Parathyroid adenoma (tissue), 2 donors: ENCODE data around the gene IQSEC2.

Source experiments
- H2AFZ ChIP-seq: fragments of 300-600 bp; sonication (generic); one replicate; pipeline ENCODE4 v1.7.0; 2017; ENCODE audit warnings: antibody characterized with exemption, mild to moderate bottlenecking
- H3K27ac ChIP-seq: fragments of 300-600 bp; sonication (generic); one replicate; pipeline ENCODE4 v1.7.0; 2017
- H3K27me3 ChIP-seq: fragments of 300-600 bp; sonication (generic); one replicate; pipeline ENCODE4 v1.7.0; 2017; ENCODE audit warnings: low read length; ENCODE audit not compliant: control insufficient read depth, insufficient read depth
- H3K36me3 ChIP-seq: fragments of 300-600 bp; sonication (generic); one replicate; pipeline ENCODE4 v1.7.0; 2017; ENCODE audit warnings: low read length; ENCODE audit not compliant: control insufficient read depth, insufficient read depth
- H3K4me1 ChIP-seq: fragments of 300-600 bp; sonication (generic); one replicate; pipeline ENCODE4 v1.7.0; 2017; ENCODE audit warnings: control low read depth
- H3K4me2 ChIP-seq: fragments of 300-600 bp; sonication (generic); one replicate; pipeline ENCODE4 v1.7.0; 2017; ENCODE audit warnings: low read length
- H3K4me3 ChIP-seq: fragments of 300-600 bp; sonication (generic); one replicate; pipeline ENCODE4 v1.7.0; 2017; ENCODE audit warnings: low read depth, low read length
- H3K79me2 ChIP-seq: fragments of 300-600 bp; sonication (generic); one replicate; pipeline ENCODE4 v1.7.0; 2017; ENCODE audit warnings: control low read depth
- H3K9ac ChIP-seq: fragments of 300-600 bp; sonication (generic); one replicate; pipeline ENCODE4 v1.7.0; 2017; ENCODE audit warnings: mild to moderate bottlenecking
- H3K9me3 ChIP-seq: fragments of 300-600 bp; sonication (generic); one replicate; pipeline ENCODE4 v1.7.0; 2017; ENCODE audit warnings: low read length; ENCODE audit not compliant: control insufficient read depth
- TF ChIP-seq, protein P1 (sequence below): fragments of 300-600 bp; sonication (generic); IDR thresholded peaks from one replicate; pipeline ENCODE4 v1.7.0; 2017; ENCODE audit warnings: antibody characterized with exemption, mild to moderate bottlenecking
- donor health status: primary hyperparathyroidism.

Gene IQSEC2

DNA sequence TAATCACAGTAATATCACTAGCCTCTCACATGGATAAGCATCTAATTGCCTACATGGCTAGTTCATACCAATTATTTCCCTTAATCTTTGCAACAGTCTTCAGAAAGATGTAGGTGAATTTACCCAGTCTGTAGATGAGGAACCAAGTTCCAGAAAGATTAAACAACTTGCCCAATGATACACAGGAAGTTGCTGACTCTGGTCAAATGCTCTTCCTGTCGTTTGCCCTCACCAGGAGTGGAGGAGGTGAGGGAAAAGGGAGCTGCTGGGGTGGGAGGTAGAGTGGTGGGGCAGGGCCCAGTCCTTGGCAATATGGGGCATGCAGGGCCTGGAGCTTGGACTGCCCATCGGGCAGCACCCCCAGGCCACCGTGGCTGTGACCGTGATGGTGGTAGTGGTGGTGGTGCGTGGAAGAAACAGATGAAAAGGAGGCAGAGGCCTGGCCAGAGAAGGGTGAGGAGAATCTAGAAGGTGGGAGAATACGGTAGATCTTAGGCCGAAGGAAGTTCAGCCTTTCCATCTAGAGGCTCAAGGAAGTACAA lies 54.1 kb downstream of the IQSEC2 start:
- no peaks in the 10 kb centered on the region for H3K9me3 ChIP-seq
- no peak overlapping the region for H3K4me2 ChIP-seq
- H3K9ac ChIP-seq: no peak overlapping the region
- H2AFZ ChIP-seq: no peak overlapping the region
- H3K79me2 ChIP-seq: peaks cover 24% of the 10 kb centered on the region
- H3K4me3 ChIP-seq: no peak overlapping the region
- no peak overlapping the region for H3K27ac ChIP-seq
- no peaks in the 10 kb centered on the region for H3K36me3 ChIP-seq
- no peaks in the 10 kb centered on the region for H3K4me1 ChIP-seq
- TF ChIP-seq, protein P1, sequence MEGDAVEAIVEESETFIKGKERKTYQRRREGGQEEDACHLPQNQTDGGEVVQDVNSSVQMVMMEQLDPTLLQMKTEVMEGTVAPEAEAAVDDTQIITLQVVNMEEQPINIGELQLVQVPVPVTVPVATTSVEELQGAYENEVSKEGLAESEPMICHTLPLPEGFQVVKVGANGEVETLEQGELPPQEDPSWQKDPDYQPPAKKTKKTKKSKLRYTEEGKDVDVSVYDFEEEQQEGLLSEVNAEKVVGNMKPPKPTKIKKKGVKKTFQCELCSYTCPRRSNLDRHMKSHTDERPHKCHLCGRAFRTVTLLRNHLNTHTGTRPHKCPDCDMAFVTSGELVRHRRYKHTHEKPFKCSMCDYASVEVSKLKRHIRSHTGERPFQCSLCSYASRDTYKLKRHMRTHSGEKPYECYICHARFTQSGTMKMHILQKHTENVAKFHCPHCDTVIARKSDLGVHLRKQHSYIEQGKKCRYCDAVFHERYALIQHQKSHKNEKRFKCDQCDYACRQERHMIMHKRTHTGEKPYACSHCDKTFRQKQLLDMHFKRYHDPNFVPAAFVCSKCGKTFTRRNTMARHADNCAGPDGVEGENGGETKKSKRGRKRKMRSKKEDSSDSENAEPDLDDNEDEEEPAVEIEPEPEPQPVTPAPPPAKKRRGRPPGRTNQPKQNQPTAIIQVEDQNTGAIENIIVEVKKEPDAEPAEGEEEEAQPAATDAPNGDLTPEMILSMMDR: no peak
- no peaks in the 10 kb centered on the region for H3K27me3 ChIP-seq

DNA sequence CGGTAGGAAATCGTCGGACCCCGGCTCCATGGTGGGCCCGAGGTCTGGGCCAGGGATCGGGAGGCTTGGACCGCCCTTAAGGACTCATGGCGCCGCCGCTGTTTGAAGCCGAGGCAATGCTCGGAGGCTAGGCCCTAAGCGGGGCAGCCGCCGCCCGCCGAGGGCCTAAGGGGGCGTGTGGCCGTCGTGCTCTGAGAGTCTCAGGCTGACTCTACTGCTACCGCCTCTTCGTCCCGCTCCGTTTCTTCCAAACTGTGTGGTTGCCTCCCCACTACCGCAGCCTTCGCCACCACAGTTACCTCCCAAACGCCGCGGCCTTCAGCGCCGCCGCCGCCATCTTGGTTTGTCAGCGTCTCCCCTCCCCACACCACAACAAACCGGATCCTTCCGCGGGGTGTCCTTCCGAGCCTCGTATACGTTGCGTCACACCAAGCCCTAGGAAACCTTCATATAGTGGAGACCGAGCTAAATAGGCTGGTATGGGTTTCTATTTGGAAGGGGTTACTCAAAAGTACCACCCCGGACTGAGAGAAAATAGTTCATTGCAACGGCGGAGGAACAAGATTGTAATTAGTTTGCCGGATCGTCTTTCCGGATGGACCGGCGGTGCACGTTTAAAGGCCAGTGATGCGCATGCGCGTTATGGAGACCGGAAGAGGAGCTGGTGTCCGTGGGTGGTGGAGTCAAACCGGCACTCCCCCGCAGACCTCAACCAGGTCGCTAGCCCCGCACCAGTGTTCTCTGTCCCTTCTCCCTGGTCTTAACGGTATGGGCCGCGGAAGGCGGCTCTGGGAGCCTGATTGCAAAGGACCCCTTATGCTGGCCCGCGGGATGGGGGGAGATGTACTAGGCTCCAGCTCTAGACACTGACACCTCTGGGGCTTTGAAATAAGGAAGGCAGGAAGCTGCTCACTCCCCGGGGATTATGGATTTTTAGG lies 56.3 kb downstream of the IQSEC2 start, which contains the start of gene KDM5C:
Gene KDM5C, minus strand, starts transcription at position 348 of the 938 bp plus-strand sequence. Its CDS starts 318 bp downstream, at position 30.
- H3K27me3 ChIP-seq: no peaks in the 10 kb centered on the region
- H3K27ac ChIP-seq: peak within 1 kb of the TSS; percentile 95
- H3K9ac ChIP-seq: peak within 1 kb of the TSS; percentile 95
- peak within 1 kb of the TSS; percentile 91 for H2AFZ ChIP-seq
- H3K9me3 ChIP-seq: no peaks in the 10 kb centered on the region
- H3K4me2 ChIP-seq: peak within 1 kb of the TSS; percentile 86
- TF ChIP-seq, protein P1: no peak
- H3K36me3 ChIP-seq: no peaks in the 10 kb centered on the region
- peak within 1 kb of the TSS; percentile 84 for H3K4me3 ChIP-seq
- peaks cover 34% of the 10 kb centered on the region for H3K79me2 ChIP-seq
- H3K4me1 ChIP-seq: no peaks in the 10 kb centered on the region

DNA sequence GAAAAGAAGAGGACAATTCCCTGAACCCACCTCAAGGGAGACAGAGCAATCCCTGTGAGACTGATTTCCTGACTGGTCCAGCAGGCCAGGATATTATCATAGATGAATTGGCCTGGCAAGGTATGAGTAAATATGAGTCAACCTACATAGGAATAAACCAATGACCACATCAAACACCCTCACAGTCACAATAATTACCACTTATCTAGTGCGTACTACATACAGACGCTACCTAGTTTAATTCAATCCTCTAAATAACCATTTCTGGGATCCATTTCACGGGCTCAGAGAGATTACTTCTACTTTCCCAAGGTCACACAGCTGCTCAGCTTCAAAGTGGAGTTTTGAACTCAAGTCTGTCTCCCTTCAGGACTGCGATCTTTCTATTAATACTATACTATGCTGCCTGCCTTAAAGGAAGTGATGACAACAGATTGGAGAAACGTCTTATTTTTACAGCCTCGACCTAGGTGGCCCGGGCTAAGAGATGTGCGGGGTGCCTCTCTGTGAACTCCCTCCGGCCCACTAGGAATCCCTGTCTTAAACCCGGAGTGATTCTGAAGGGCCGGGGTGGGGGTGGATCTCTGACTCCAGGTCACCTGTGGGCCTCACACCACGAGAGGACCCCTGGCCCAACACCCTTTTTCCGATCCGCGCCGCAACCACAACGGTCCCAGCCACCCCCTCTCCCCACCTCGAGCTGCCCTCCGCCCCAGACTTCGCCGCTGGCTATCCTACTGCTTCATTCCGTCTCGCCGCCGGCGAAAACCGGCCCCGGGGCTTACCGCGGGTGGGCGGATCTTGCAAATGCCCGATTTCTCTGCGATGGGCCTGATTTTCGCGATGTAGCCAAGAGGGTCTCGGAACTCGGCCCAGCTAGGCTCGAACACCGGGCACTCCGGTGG lies 57.2 kb downstream of the IQSEC2 start:
- Histone ChIP-seq H3K4me3 (peak overlapping the region; percentile 84), H3K4me1 (no peaks in the 10 kb centered on the region), H3K79me2 (peaks cover 34% of the 10 kb centered on the region), H3K9me3 (no peaks in the 10 kb centered on the region), H3K36me3 (no peaks in the 10 kb centered on the region), H3K9ac (peak overlapping the region; percentile 95), H3K4me2 (peak overlapping the region; percentile 86), H2AFZ (peak overlapping the region; percentile 91), H3K27ac (peak overlapping the region; percentile 95), H3K27me3 (no peaks in the 10 kb centered on the region)
- TF ChIP-seq, protein P1: no peak

DNA sequence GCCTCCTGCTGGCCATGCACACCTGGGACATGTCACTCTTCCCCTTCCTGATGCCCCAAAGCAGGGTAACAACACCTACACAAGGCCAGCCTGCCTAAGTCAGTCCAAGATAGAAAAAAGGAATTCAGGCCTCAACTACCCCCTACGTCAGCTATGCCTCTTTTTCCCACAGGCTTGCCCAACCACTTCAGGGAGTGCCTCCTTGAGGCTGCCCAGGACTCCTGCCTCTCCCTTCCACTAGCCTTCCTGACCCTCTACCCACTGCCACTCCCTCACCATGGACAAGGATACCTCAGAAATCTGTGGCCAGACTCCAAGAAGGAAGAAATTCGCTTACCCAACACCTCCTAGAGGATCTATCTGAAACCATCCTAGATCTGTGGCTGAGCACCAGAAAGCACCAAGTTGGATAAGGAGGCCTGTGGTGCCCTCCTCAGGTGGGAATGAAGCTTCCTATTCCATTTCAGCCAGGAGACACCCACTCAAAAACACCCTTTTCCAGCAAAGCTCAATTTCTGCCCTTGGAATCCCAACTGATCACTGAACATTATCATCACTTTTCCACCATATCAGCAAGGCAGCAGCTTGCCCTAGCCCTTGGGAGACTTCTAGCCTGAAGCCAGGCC lies 58.2 kb downstream of the IQSEC2 start:
- Histone ChIP-seq H3K27me3 (no peaks in the 10 kb centered on the region), H3K27ac (no peak overlapping the region)
- TF ChIP-seq, protein P1: no peak

More for the DNA sequence above, 58.2 kb downstream of the IQSEC2 start:
- Histone ChIP-seq H3K79me2 (peaks cover 34% of the 10 kb centered on the region), H3K4me1 (no peaks in the 10 kb centered on the region), H3K9ac (no peak overlapping the region), H3K36me3 (no peaks in the 10 kb centered on the region), H3K9me3 (no peaks in the 10 kb centered on the region), H3K4me2 (peak overlapping the region; percentile 86), H2AFZ (no peak overlapping the region), H3K4me3 (peak overlapping the region; percentile 5)
